ENCODE data around the gene TMEM273.

Gene TMEM273

GRCh38 chr10:49161411-49161997 is 26.7 kb downstream of the TMEM273 start:
- no peak for DNase-seq

GRCh38 chr10:49160814-49161213 is 27.4 kb downstream of the TMEM273 start:
- no peak for DNase-seq

GRCh38 chr10:49160110-49160509 is 28.1 kb downstream of the TMEM273 start:
- DNase-seq: no peak

- no peak for DNase-seq
These were observed 29.3 kb downstream of the TMEM273 start for GRCh38 chr10:49158915-49159314.

- DNase-seq: no peak
These were observed 29.8 kb downstream of the TMEM273 start for GRCh38 chr10:49158404-49158803.

GRCh38 chr10:49157229-49157628 is 31.0 kb downstream of the TMEM273 start:
- DNase-seq: no peak

GRCh38 chr10:49154641-49155040 is 33.5 kb downstream of the TMEM273 start:
- DNase-seq: no peak

- no peak for DNase-seq
These were observed 34.2 kb downstream of the TMEM273 start for GRCh38 chr10:49153971-49154370.

- DNase-seq: no peak
These were observed 35.1 kb downstream of the TMEM273 start for GRCh38 chr10:49153115-49153514.

GRCh38 chr10:49152663-49153062 is 35.5 kb downstream of the TMEM273 start:
- no peak for DNase-seq

- no peak for DNase-seq
These were observed 36.2 kb downstream of the TMEM273 start for GRCh38 chr10:49152037-49152436.

GRCh38 chr10:49151481-49151880 is 36.7 kb downstream of the TMEM273 start:
- DNase-seq: no peak

GRCh38 chr10:49151025-49151445 is 37.2 kb downstream of the TMEM273 start:
- no peak for DNase-seq

- DNase-seq: no peak
These were observed 37.8 kb downstream of the TMEM273 start for GRCh38 chr10:49150426-49150825.

GRCh38 chr10:49149881-49150280 is 38.3 kb downstream of the TMEM273 start:
- DNase-seq: no peak

GRCh38 chr10:49144058-49144720 is 44.0 kb downstream of the TMEM273 start:
- no peak for DNase-seq

GRCh38 chr10:49143249-49143648 is 44.9 kb downstream of the TMEM273 start:
- DNase-seq: no peak

GRCh38 chr10:49141541-49142332 is 46.5 kb downstream of the TMEM273 start:
- no peak for DNase-seq

- no peak for DNase-seq
These were observed 47.6 kb downstream of the TMEM273 start for GRCh38 chr10:49140304-49141177.

- DNase-seq: no peak
These were observed 48.4 kb downstream of the TMEM273 start for GRCh38 chr10:49139846-49140195.

GRCh38 chr10:49139028-49139845 is 49.0 kb downstream of the TMEM273 start:
- DNase-seq: no peak

GRCh38 chr10:49138361-49138891 is 49.8 kb downstream of the TMEM273 start:
- no peak for DNase-seq
